Measurements from ENCODE around the gene HBG2.

Gene HBG2

DNA sequence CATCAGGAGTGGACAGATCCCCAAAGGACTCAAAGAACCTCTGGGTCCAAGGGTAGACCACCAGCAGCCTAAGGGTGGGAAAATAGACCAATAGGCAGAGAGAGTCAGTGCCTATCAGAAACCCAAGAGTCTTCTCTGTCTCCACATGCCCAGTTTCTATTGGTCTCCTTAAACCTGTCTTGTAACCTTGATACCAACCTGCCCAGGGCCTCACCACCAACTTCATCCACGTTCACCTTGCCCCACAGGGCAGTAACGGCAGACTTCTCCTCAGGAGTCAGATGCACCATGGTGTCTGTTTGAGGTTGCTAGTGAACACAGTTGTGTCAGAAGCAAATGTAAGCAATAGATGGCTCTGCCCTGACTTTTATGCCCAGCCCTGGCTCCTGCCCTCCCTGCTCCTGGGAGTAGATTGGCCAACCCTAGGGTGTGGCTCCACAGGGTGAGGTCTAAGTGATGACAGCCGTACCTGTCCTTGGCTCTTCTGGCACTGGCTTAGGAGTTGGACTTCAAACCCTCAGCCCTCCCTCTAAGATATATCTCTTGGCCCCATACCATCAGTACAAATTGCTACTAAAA, 27.8 kb downstream of the HBG2 start, which contains the start of gene HBB:
HBB (minus strand) TSS at position 340 of the 579 bp plus-strand sequence; CDS start at position 290, 50 bp downstream.
- no peak for DNase-seq

DNA sequence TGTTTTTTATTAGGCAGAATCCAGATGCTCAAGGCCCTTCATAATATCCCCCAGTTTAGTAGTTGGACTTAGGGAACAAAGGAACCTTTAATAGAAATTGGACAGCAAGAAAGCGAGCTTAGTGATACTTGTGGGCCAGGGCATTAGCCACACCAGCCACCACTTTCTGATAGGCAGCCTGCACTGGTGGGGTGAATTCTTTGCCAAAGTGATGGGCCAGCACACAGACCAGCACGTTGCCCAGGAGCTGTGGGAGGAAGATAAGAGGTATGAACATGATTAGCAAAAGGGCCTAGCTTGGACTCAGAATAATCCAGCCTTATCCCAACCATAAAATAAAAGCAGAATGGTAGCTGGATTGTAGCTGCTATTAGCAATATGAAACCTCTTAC, 29.1 kb downstream of the HBG2 start:
- DNase-seq = no peak

DNA sequence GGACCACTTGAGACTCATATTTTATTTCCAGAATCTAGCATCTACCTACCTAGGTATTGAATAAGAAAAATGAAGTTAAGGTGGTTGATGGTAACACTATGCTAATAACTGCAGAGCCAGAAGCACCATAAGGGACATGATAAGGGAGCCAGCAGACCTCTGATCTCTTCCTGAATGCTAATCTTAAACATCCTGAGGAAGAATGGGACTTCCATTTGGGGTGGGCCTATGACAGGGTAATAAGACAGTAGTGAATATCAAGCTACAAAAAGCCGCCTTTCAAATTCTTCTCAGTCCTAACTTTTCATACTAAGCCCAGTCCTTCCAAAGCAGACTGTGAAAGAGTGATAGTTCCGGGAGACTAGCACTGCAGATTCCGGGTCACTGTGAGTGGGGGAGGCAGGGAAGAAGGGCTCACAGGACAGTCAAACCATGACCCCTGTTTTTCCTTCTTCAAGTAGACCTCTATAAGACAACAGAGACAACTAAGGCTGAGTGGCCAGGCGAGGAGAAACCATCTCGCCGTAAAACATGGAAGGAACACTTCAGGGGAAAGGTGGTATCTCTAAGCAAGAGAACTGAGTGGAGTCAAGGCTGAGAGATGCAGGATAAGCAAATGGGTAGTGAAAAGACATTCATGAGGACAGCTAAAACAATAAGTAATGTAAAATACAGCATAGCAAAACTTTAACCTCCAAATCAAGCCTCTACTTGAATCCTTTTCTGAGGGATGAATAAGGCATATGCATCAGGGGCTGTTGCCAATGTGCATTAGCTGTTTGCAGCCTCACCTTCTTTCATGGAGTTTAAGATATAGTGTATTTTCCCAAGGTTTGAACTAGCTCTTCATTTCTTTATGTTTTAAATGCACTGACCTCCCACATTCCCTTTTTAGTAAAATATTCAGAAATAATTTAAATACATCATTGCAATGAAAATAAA, 29.8 kb downstream of the HBG2 start:
- no peak for DNase-seq

DNA sequence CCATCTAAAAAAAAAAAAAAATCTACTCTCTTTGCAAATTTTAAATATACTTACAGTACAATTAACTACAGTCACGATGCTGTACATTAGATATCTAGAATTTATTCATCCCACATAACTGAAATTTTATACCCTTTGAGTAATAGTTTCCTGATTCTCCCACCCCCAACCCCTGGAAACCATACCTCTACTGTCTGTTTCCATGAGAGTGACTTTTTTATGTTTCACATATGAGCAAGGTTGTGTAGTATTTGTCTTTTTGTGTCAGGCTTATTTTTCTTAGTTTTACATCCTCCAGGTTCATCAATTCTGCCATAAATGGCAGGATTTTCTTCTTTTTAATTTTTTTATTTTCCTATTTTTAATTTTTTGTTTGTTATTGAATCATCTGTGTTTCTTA, 30.9 kb downstream of the HBG2 start:
- no peak for DNase-seq

DNA sequence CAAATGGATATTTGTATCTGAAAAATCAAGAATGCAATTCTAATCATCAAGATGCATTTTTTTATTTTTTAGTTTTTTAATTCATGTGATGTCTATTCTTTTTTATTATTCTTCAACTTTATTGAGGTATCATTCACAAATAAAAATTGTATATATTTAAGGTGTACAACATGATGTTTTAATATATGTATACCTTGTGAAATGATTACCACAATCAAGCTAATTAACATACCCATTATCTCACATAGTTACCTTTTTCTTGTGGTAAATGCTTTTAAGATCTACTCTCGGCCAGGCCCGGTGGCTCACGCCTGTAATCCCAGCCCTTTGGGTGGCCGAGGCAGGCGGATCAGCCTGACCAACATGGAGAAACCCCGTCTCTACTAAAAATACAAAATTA, 31.4 kb downstream of the HBG2 start:
- DNase-seq = no peak

DNA sequence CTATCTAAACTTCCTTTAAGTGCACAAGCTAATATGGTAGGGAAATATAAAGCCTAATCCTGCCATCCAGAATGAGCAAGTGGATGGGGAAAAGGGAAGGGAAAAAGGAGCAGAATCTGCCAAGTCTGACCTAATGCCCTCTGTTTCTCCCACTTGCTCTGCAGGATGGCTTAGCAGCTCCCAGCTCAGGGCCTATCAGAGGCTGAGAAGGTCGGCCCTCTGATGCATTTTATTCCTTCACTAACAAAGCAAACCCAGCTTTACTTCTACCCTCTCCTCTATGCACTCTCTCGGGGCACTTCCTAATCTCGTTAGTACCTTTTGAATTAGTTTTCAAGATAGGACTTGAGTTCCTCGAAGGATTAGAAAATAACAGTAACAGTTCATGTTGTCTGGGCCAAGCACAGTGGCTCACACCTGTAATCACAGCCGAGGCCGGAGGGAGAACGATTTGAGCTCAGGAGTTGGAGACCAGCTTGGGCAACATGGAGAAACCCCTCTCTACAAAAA, 44.1 kb downstream of the HBG2 start:
- no peak for DNase-seq

DNA sequence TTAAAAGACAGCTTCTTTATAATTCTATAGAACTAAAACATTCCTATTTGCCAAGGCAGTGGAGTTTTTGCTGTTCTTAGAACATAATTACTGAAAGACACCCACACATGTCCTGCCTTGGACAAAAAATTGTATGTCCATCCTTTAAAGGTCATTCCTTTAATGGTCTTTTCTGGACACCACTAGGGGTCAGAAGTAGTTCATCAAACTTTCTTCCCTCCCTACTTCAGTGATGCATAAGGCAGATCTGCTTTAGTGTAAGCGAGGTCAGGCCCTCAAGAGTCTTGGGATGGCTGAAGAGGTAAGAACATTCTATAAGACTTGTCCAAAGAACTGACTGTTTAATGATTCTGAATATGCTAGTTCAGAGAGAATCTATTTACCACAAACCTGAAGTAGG, 49.8 kb downstream of the HBG2 start:
- DNase-seq = no peak

DNA sequence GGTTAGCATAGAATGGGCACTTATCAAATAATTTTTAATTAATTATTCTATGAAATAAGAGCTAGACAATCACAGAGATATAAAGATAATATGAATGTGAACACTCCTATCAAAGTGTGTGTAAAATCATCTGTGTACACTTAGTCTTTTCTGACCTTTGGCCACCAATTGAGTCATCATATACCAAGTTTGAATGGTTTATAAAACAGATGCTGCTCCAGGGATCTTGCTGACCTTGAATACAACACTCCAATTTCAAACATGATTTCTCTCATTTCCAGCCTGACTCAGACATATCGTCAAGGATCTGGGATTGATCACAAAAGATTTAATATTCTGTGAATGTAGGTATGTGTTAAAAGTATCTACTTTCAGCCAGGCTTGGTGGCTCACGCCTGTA, 51.2 kb downstream of the HBG2 start:
- no peak for DNase-seq
